ENCODE data around the gene PRKD1.

Gene PRKD1

DNA sequence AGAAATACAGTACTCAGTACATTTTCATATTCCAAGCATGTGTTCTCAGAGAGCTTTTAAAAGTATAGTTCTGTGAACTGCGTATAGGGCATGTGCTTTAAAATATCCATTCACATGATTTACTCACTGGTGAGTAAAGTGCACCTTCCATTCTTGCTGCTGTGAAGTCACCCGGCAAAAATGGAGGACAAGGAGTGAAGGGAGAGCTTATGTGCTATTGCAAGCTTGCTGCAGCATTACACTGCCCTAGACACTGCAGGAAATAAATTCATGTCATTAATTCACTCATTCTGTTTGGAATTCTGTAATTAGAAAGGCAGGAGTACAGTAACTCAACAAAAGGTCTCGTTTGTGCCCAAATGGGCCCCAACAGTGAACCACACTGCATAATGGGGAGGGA lies 347.8 kb downstream of the PRKD1 start:
- DNase-seq (ENCODE audit: low read depth): no peak
- in situ Hi-C loops (cut with HindIII; ENCODE audit: low sequenced_read_pairs): no loop called here
- TF ChIP-seq, protein P1, sequence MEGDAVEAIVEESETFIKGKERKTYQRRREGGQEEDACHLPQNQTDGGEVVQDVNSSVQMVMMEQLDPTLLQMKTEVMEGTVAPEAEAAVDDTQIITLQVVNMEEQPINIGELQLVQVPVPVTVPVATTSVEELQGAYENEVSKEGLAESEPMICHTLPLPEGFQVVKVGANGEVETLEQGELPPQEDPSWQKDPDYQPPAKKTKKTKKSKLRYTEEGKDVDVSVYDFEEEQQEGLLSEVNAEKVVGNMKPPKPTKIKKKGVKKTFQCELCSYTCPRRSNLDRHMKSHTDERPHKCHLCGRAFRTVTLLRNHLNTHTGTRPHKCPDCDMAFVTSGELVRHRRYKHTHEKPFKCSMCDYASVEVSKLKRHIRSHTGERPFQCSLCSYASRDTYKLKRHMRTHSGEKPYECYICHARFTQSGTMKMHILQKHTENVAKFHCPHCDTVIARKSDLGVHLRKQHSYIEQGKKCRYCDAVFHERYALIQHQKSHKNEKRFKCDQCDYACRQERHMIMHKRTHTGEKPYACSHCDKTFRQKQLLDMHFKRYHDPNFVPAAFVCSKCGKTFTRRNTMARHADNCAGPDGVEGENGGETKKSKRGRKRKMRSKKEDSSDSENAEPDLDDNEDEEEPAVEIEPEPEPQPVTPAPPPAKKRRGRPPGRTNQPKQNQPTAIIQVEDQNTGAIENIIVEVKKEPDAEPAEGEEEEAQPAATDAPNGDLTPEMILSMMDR (IDR thresholded peaks at IDR 0.05; ENCODE audit: low read depth, low read length, missing control alignments): no peak
- no peak overlapping the region for H3K4me3 ChIP-seq (ENCODE audit: low read depth, low read length)

DNA sequence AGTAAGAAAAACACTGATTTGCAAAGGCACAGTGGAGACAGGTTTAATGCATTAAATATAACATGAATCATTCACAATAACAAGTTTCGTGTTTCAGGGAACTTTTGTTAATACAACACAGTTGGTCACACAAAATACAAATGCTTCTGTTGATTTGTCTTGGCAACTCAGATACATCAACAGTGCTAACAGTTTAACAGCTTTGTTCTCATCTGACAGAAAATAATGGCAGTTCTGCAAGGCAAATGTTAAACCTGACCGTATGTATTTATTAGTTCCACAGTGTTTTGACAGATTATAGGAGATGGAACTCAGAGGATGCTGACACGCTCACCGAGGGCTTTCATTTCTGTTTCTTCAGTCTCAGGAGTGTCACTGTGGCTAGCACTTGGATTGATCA lies 350.7 kb downstream of the PRKD1 start:
- in situ Hi-C loops (cut with HindIII; ENCODE audit: low sequenced_read_pairs): no loop called here
- no peak for DNase-seq (ENCODE audit: low read depth)
- H3K4me3 ChIP-seq (ENCODE audit: low read depth, low read length): no peak overlapping the region
- TF ChIP-seq, protein P1 (IDR thresholded peaks at IDR 0.05; ENCODE audit: low read depth, low read length, missing control alignments): no peak

DNA sequence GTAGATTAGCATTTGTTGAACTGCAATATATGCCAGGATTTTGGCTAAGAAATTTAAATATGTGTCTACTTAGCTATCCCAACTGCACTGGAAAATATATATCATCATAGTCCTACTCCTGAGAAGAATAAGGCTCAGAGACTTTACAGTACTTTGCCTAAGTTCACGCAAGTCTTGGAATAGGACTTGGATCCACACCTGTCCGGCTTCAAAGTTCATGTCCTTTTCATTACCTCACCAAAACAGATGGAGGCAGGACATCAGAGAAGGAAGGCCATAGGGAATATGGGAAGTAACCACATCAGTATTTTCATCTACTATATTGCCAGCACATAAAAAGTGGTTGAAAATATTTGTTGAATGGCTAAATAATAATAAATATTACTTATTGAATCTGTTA lies 358.5 kb downstream of the PRKD1 start:
- no peak for DNase-seq (ENCODE audit: low read depth)

DNA sequence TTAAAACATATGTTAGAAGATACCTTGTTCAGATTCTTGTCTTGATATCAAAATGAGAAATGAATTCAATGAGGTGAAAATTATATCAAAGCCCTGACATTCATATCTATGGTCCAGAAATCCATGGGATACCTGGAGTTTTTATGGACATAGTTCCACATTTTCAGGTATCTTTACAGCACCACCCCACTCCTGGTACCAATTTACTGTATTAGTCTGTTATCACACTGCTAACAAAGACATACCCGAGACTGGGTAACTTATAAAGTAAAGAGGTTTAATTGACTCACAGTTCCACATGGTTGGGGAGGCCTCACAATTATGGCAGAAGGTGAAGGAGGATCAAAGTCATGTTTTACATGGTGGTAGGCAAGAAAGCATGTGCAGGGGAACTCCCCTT lies 361.5 kb downstream of the PRKD1 start:
- no peak overlapping the region for H3K4me3 ChIP-seq (ENCODE audit: low read depth, low read length)
- in situ Hi-C loops (cut with HindIII; ENCODE audit: low sequenced_read_pairs): no loop called here
- DNase-seq (ENCODE audit: low read depth): no peak
- TF ChIP-seq, protein P1 (IDR thresholded peaks at IDR 0.05; ENCODE audit: low read depth, low read length, missing control alignments): no peak

More for the DNA sequence above, 358.5 kb downstream of the PRKD1 start:
- no peak overlapping the region for H3K4me3 ChIP-seq (ENCODE audit: low read depth, low read length)
- in situ Hi-C loops (cut with HindIII; ENCODE audit: low sequenced_read_pairs): no loop called here
- TF ChIP-seq, protein P1 (IDR thresholded peaks at IDR 0.05; ENCODE audit: low read depth, low read length, missing control alignments): no peak

DNA sequence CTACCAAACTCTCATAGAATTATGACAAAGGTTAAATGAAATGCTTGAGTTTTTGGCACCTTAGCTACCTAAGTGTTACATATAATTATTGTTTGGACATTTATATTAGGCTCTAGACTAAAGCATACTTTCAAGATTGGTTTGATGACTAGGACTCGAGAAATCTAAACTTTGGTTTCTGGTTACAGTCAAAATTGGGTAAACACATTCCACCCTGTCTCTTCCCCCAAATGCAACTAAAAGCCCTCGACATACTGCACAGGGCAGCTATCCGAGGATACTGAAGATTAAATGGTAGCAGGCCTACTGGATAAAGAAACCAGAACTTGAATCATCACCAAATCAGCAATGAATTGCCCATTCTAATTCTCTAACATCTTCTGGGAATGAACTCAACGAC lies 369.1 kb downstream of the PRKD1 start:
- in situ Hi-C loops (cut with HindIII; ENCODE audit: low sequenced_read_pairs): no loop called here
- TF ChIP-seq, protein P1 (IDR thresholded peaks at IDR 0.05; ENCODE audit: low read depth, low read length, missing control alignments): no peak
- H3K4me3 ChIP-seq (ENCODE audit: low read depth, low read length): no peak overlapping the region
- no peak for DNase-seq (ENCODE audit: low read depth)

DNA sequence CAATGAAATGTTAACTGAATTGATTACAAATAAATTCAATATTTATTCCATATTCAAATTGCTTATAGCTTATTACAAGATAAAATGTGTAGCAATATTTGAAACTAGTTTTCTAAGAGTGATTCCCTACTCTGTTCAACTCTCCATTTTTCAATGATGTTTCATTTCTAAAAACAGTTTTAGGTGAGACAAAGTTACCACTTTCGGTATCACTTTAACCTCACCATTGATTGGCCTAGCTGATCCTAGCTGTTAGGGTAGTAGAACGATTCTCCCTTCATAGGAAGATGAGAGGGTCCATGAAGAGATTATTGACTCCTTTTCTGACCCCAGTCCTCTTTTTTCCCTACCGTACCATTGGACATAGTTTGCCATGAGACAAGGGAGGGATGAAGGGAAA lies 373.3 kb downstream of the PRKD1 start:
- TF ChIP-seq, protein P1 (IDR thresholded peaks at IDR 0.05; ENCODE audit: low read depth, low read length, missing control alignments): no peak
- H3K4me3 ChIP-seq (ENCODE audit: low read depth, low read length): no peak overlapping the region
- no peak for DNase-seq (ENCODE audit: low read depth)
- in situ Hi-C loops (cut with HindIII; ENCODE audit: low sequenced_read_pairs): no loop called here

DNA sequence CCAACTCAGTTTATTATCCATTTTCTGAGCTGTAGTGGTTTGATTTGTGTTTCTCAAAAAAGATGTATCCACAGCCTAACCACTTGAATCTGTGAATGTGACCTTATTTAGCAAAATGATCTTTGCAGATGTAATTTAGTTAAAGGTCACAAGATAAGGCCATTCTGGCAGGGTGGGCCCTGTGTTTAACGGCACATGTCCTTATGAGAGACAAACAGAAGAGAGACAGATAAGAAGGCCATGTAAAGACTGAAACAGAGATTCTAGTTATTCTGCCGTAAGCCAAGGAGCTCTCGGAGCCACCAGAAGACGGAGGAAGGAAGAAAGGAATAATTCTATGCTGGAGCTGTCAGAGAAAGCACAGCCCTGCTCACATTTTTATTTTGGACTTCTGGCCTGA lies 374.2 kb downstream of the PRKD1 start:
- TF ChIP-seq, protein P1 (IDR thresholded peaks at IDR 0.05; ENCODE audit: low read depth, low read length, missing control alignments): no peak
- in situ Hi-C loops (cut with HindIII; ENCODE audit: low sequenced_read_pairs): no loop called here
- no peak for DNase-seq (ENCODE audit: low read depth)
- H3K4me3 ChIP-seq (ENCODE audit: low read depth, low read length): no peak overlapping the region
